Neural cell (in vitro differentiated cells): Measurements from ENCODE around the gene SLC22A8. TPM values are rescaled to one million over a fixed set of nuclear protein-coding genes. Genes with fewer than 3 reads are reported as not detected.

Experiments
- H2AFZ ChIP-seq: fragments of 200-600, 300-800 bp; sonication (generic), shearing (Covaris generic); 2 replicates; pipeline ENCODE4 v1.6.0; 2014; ENCODE audit warnings: low read depth, mild to moderate bottlenecking, antibody characterized with exemption, low read length, moderate library complexity
- H3F3A ChIP-seq: fragments of 200-600 bp; shearing (Covaris generic); 2 replicates; pipeline ENCODE4 v1.6.1; 2016; ENCODE audit warnings: mild to moderate bottlenecking, moderate library complexity, mixed read lengths, antibody characterized with exemption, low read length; ENCODE audit not compliant: insufficient read depth, poor library complexity, severe bottlenecking
- H3K27ac ChIP-seq: fragments of 200-600, 300-800 bp; sonication (generic), shearing (Covaris generic); 2 replicates; pipeline ENCODE4 v1.5.1; 2014; ENCODE audit warnings: mild to moderate bottlenecking, low read length, moderate library complexity
- H3K27me3 ChIP-seq: fragments of 300-800, 200-600 bp; sonication (generic), shearing (Covaris generic); 2 replicates; pipeline ENCODE4 v1.6.0; 2014; ENCODE audit warnings: mild to moderate bottlenecking, low read depth, low read length, moderate library complexity; ENCODE audit not compliant: insufficient read depth
- H3K36me3 ChIP-seq: fragments of 300-800, 200-600 bp; sonication (generic), shearing (Covaris generic); 2 replicates; pipeline ENCODE4 v1.5.1; 2014; ENCODE audit warnings: mild to moderate bottlenecking, antibody characterized with exemption, low read length, moderate library complexity; ENCODE audit not compliant: insufficient read depth
- H3K4me2 ChIP-seq: fragments of 300-800, 200-600 bp; sonication (generic), shearing (Covaris generic); 2 replicates; pipeline ENCODE4 v1.6.0; 2014; ENCODE audit warnings: mild to moderate bottlenecking, low read length
- H3K4me3 ChIP-seq: fragments of 300-800, 200-600 bp; sonication (generic), shearing (Covaris generic); 2 replicates; pipeline ENCODE4 v1.5.1; 2014; ENCODE audit warnings: mild to moderate bottlenecking, low read length, moderate library complexity
- H3K79me2 ChIP-seq: fragments of 200-600 bp; shearing (Covaris generic); replicated peaks from 2 replicates; pipeline ENCODE4 v1.6.0; 2014; ENCODE audit warnings: mild to moderate bottlenecking, low read length, moderate library complexity; ENCODE audit not compliant: insufficient read depth
- H3K9ac ChIP-seq: fragments of 300-800, 200-600 bp; sonication (generic), shearing (Covaris generic); 2 replicates; pipeline ENCODE4 v1.6.1; 2016; ENCODE audit warnings: mild to moderate bottlenecking, low read length, mixed read lengths
- H3K9me2 ChIP-seq: fragments of 200-600 bp; shearing (Covaris generic); 2 replicates; pipeline ENCODE4 v1.6.1; 2016; ENCODE audit warnings: mild to moderate bottlenecking, low read length, mixed read lengths; ENCODE audit not compliant: insufficient read depth
- H3K9me3 ChIP-seq: fragments of 200-600, 300-800 bp; sonication (generic), shearing (Covaris generic); 2 replicates; pipeline ENCODE4 v1.6.1; 2016; ENCODE audit warnings: mild to moderate bottlenecking, mixed run types, low read length, moderate library complexity, mixed read lengths
- H4K20me1 ChIP-seq: fragments of 200-600 bp; shearing (Covaris generic); 2 replicates; pipeline ENCODE4 v1.6.1; 2016; ENCODE audit warnings: mild to moderate bottlenecking, mixed run types; ENCODE audit not compliant: insufficient read depth
- EP300 ChIP-seq: fragments of 450-650 bp; conservative IDR thresholded peaks from 2 replicates; pipeline ENCODE4 v1.6.1; 2014; ENCODE audit warnings: antibody characterized with exemption, mild to moderate bottlenecking, moderate library complexity; ENCODE audit not compliant: poor library complexity, severe bottlenecking
- EZH2 ChIP-seq: fragments of 200-600, 300-800 bp; shearing (Covaris generic), sonication (generic); IDR thresholded peaks from 2 replicates; pipeline ENCODE4 v1.6.1; 2014; ENCODE audit warnings: antibody characterized with exemption, low read length, borderline replicate concordance, mild to moderate bottlenecking; ENCODE audit not compliant: insufficient read depth, poor library complexity, severe bottlenecking
- MXI1 ChIP-seq: fragments of 450-650 bp; conservative IDR thresholded peaks from 2 replicates; pipeline ENCODE4 v1.6.1; 2014; ENCODE audit warnings: antibody characterized with exemption, mild to moderate bottlenecking; ENCODE audit not compliant: poor library complexity, severe bottlenecking
- POLR2AphosphoS5 ChIP-seq: IDR thresholded peaks from 2 replicates; pipeline ENCODE4 v1.6.1; 2012
- RAD21 ChIP-seq: fragments of 450-650 bp; conservative IDR thresholded peaks from 2 replicates; pipeline ENCODE4 v1.6.1; 2014; ENCODE audit warnings: antibody characterized with exemption, mild to moderate bottlenecking, moderate library complexity
- SMC3 ChIP-seq: fragments of 450-650 bp; conservative IDR thresholded peaks from 2 replicates; pipeline ENCODE4 v1.6.1; 2014; ENCODE audit warnings: antibody characterized with exemption, mild to moderate bottlenecking, moderate library complexity; ENCODE audit not compliant: poor library complexity
- TAF1 ChIP-seq: IDR thresholded peaks from 2 replicates; pipeline ENCODE4 v1.6.1; 2012; ENCODE audit warnings: low read depth
- polyA plus RNA-seq: library from polyadenylated mRNA; depleted of rRNA; stranded (reverse); fragments of >200 nt; gene quantifications from 2 replicates; pipeline ENCODE4 v1.2.3, GENCODE V29; 2014
- TF ChIP-seq, protein P1 (sequence below): fragments of 450-650 bp; IDR thresholded peaks from 2 replicates; pipeline ENCODE4 v1.5.1; 2014; ENCODE audit warnings: antibody characterized with exemption, mild to moderate bottlenecking, moderate library complexity; ENCODE audit not compliant: poor library complexity, severe bottlenecking
- TF ChIP-seq, protein P2 (sequence below): IDR thresholded peaks from 2 replicates; pipeline ENCODE4 v1.6.1; 2012; ENCODE audit warnings: borderline replicate concordance

The SLC22A8 gene
- polyA plus RNA-seq, 1 donor from 2014 or later = not detected

DNA sequence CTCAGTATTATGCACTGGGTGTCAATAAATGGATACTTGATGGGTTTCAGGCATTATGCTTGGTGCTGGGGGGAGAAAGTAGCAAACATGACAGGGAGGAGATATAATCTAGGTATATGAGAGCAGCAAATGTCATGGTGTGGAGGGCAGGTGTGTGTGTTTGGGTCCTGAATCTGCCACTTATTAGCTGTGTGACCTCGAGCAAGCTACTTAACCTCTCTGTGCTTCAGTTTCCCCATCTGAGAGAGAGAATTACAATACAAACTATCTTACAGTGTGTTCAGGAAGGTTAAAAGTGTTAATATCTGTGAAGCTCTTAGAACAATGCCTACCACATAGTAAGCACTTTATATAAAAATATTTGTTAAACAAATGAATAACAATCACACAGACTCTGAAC lies 2.8 kb downstream of the SLC22A8 start:
- no peak overlapping the region for H3K4me3 ChIP-seq
- H2AFZ ChIP-seq = no peak overlapping the region
- H3K27ac ChIP-seq = no peak overlapping the region
- H3F3A ChIP-seq = no peaks in the 10 kb centered on the region
- H3K4me2 ChIP-seq = no peak overlapping the region
- TF ChIP-seq POLR2AphosphoS5 (no peak), EP300 (no peak), TAF1 (no peak), MXI1 (no peak)
- H3K79me2 ChIP-seq = no peaks in the 10 kb centered on the region
- H3K27me3 ChIP-seq = no peaks in the 10 kb centered on the region
- H3K36me3 ChIP-seq = no peaks in the 10 kb centered on the region
- H4K20me1 ChIP-seq = no peaks in the 10 kb centered on the region
- no peaks in the 10 kb centered on the region for H3K9me3 ChIP-seq
- H3K9me2 ChIP-seq = no peaks in the 10 kb centered on the region
- no peak overlapping the region for H3K9ac ChIP-seq

DNA sequence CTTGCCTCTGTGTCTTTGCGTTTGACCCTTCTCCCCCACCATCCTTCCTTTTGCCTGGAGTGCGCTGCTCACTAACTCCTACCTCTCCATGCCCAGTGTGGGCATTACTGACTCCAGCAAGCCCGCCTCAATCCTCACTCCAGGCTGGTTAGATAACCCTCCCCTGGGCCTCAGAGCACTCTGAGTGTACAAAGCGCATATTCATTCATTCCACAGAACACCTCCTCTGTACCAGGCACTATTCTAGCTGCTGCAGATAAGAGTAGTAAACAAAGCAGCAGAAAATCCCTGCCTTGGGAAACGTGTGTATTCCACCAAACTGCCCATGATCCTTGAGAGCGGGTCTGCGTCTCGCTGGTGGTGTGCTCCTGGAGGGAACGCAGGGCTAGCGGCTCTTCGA lies 3.2 kb downstream of the SLC22A8 start:
- Histone ChIP-seq H3K36me3 (no peaks in the 10 kb centered on the region), H3K27me3 (no peaks in the 10 kb centered on the region), H3K4me3 (no peak overlapping the region), H3K4me2 (no peak overlapping the region), H4K20me1 (no peaks in the 10 kb centered on the region), H3K9me3 (no peaks in the 10 kb centered on the region), H3K9ac (no peak overlapping the region), H3K79me2 (no peaks in the 10 kb centered on the region), H3F3A (no peaks in the 10 kb centered on the region), H3K9me2 (no peaks in the 10 kb centered on the region), H2AFZ (no peak overlapping the region), H3K27ac (no peak overlapping the region)
- TF ChIP-seq MXI1 (no peak), EZH2 (no peak), EP300 (no peak), SMC3 (no peak), RAD21 (no peak), POLR2AphosphoS5 (no peak), TAF1 (no peak)
- TF ChIP-seq, protein P1, sequence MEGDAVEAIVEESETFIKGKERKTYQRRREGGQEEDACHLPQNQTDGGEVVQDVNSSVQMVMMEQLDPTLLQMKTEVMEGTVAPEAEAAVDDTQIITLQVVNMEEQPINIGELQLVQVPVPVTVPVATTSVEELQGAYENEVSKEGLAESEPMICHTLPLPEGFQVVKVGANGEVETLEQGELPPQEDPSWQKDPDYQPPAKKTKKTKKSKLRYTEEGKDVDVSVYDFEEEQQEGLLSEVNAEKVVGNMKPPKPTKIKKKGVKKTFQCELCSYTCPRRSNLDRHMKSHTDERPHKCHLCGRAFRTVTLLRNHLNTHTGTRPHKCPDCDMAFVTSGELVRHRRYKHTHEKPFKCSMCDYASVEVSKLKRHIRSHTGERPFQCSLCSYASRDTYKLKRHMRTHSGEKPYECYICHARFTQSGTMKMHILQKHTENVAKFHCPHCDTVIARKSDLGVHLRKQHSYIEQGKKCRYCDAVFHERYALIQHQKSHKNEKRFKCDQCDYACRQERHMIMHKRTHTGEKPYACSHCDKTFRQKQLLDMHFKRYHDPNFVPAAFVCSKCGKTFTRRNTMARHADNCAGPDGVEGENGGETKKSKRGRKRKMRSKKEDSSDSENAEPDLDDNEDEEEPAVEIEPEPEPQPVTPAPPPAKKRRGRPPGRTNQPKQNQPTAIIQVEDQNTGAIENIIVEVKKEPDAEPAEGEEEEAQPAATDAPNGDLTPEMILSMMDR = no peak
- TF ChIP-seq, protein P2, sequence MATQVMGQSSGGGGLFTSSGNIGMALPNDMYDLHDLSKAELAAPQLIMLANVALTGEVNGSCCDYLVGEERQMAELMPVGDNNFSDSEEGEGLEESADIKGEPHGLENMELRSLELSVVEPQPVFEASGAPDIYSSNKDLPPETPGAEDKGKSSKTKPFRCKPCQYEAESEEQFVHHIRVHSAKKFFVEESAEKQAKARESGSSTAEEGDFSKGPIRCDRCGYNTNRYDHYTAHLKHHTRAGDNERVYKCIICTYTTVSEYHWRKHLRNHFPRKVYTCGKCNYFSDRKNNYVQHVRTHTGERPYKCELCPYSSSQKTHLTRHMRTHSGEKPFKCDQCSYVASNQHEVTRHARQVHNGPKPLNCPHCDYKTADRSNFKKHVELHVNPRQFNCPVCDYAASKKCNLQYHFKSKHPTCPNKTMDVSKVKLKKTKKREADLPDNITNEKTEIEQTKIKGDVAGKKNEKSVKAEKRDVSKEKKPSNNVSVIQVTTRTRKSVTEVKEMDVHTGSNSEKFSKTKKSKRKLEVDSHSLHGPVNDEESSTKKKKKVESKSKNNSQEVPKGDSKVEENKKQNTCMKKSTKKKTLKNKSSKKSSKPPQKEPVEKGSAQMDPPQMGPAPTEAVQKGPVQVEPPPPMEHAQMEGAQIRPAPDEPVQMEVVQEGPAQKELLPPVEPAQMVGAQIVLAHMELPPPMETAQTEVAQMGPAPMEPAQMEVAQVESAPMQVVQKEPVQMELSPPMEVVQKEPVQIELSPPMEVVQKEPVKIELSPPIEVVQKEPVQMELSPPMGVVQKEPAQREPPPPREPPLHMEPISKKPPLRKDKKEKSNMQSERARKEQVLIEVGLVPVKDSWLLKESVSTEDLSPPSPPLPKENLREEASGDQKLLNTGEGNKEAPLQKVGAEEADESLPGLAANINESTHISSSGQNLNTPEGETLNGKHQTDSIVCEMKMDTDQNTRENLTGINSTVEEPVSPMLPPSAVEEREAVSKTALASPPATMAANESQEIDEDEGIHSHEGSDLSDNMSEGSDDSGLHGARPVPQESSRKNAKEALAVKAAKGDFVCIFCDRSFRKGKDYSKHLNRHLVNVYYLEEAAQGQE = no peak

DNA sequence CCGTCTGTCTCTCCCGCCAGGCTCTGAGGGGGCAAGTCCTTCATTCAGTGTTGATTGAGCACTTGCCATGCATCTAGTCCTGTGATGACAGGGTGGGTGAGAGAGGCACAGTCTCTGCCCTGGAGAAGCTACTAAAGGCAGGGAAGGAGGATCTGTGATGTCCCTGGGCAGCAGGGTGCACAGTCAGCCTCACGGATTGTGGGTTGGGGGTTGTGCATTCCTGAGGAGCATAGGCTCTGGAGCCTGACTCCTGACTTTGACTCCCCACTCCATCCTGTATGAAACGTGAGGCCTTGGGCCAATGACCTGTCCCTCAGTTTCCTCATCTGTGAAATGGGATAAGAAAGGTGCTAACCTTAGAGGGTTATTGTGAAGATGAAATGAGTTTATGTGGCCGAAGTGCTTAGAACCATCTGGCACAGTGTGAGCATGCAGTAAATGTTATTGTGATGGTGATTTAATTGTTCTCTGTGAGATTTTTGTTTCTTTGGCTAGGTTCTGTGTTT lies 4.7 kb downstream of the SLC22A8 start:
- Histone ChIP-seq H3K27ac (no peak overlapping the region), H4K20me1 (no peaks in the 10 kb centered on the region), H3K36me3 (no peaks in the 10 kb centered on the region), H3K79me2 (no peaks in the 10 kb centered on the region), H3K9ac (no peak overlapping the region), H3K4me3 (no peak overlapping the region), H3K4me2 (no peak overlapping the region), H3F3A (no peaks in the 10 kb centered on the region), H2AFZ (no peak overlapping the region), H3K9me2 (no peaks in the 10 kb centered on the region), H3K9me3 (no peaks in the 10 kb centered on the region), H3K27me3 (no peaks in the 10 kb centered on the region)
- TF ChIP-seq, protein P2 = no peak
- no peak for TF ChIP-seq EZH2
- TF ChIP-seq POLR2AphosphoS5 = no peak
- TF ChIP-seq RAD21 = no peak
- TF ChIP-seq TAF1 = no peak
